Testis (tissue), 3 donors: ENCODE results near the gene RARA. TPM values are rescaled to one million over a fixed set of nuclear protein-coding genes. Genes with fewer than 3 reads are reported as not detected.

ENCODE experiments used
- DNase-seq: peaks from one replicate; pipeline ENCODE4 v3.0.0-alpha.2; 2019
- H3K27ac ChIP-seq, 2 donors: fragments of 200-600 bp; sonication (generic); one replicate each; pipeline ENCODE4 v1.5.1; 2019
- H3K27me3 ChIP-seq: fragments of 200-600 bp; sonication (generic); one replicate; pipeline ENCODE4 v1.5.1; 2019
- H3K36me3 ChIP-seq: fragments of 200-600 bp; sonication (generic); one replicate; pipeline ENCODE4 v1.5.1; 2017; ENCODE audit warnings: low read depth; ENCODE audit errors: missing control alignments
- H3K4me1 ChIP-seq: fragments of 200-600 bp; sonication (generic); one replicate; pipeline ENCODE4 v1.5.1; 2019
- H3K4me3 ChIP-seq, 2 donors: fragments of 200-600 bp; sonication (generic); one replicate each; pipeline ENCODE4 v1.5.1; 2017 to 2019
- H3K9me3 ChIP-seq: fragments of 200-600 bp; sonication (generic); one replicate; pipeline ENCODE4 v1.5.1; 2017
- CTCF ChIP-seq, 3 experiments: fragments of 450-650 bp in 2 of 3; fragments of 200-600 bp in 1 of 3; sonication (generic) in 1 of 3; IDR thresholded peaks; one replicate each; pipeline ENCODE4 v1.5.1; 2016 to 2019; ENCODE audit warnings: antibody characterized with exemption in 3 of 3, mild to moderate bottlenecking in 2 of 3, moderate library complexity in 1 of 3
- POLR2A ChIP-seq: fragments of 450-650 bp; IDR thresholded peaks from one replicate; pipeline ENCODE4 v1.6.1; 2017; ENCODE audit warnings: antibody characterized with exemption, mild to moderate bottlenecking, moderate library complexity
- WGBS, 2 donors: methylation state at CpG; one replicate each; pipeline ENCODE4 v1.1.5; 2018; 5-methylcytosine and 5-hydroxymethylcytosine counted together
- intact Hi-C: fragments of 100-400 bp; cut with DNase I; formaldehyde crosslinking; loops from one replicate; pipeline ENCODE4 v1.15.1; 2023; ENCODE audit warnings: low total_unique reads
- polyA plus RNA-seq: library from polyadenylated mRNA; stranded (reverse); fragments of 350-450 nt; fragmentation: Illumina TruSeq; extraction: RNeasy Lipid Tissue Mini Kit (QIAGEN cat#74804); gene quantifications from one replicate; pipeline ENCODE4 v1.2.3, GENCODE V29; 2014; ENCODE audit warnings: low read depth, low replicate concordance; ENCODE audit not compliant: insufficient read depth
- total RNA-seq, 2 donors: library from RNA; depleted of rRNA; stranded (reverse); fragments of >200 nt; gene quantifications; one replicate each; pipeline ENCODE4 v1.2.3, GENCODE V29; 2016

Gene RARA
- total and polyA plus RNA-seq, 3 donors from 2014 or later: 49.8 to 66.0 (median 65.5) TPM

- Histone ChIP-seq H3K9me3 (no peaks in the 10 kb centered on the region), H3K4me3 (no peak overlapping the region), H3K36me3 (no peaks in the 10 kb centered on the region), H3K27ac (peak overlapping the region in 1 of 2 donors; percentile 97), H3K4me1 (peaks cover 83% of the 10 kb centered on the region), H3K27me3 (no peaks in the 10 kb centered on the region)
- DNase-seq: no peak
- no peak for TF ChIP-seq POLR2A
- TF ChIP-seq CTCF (IDR thresholded peaks at IDR 0.05): no peak
- intact Hi-C loops: no loop called here
- WGBS, 2 donors: 39 to 49% methylated on average over 5 of the region's 5 CpGs
Measured at GRCh38 chr17:40348136-40348504, 39.1 kb downstream of the RARA start.

- Histone ChIP-seq H3K9me3 (no peaks in the 10 kb centered on the region), H3K36me3 (no peaks in the 10 kb centered on the region), H3K27me3 (no peaks in the 10 kb centered on the region), H3K27ac (peak overlapping the region in 1 of 2 donors; percentile 97), H3K4me1 (peaks cover 76% of the 10 kb centered on the region), H3K4me3 (no peak overlapping the region)
- WGBS, 2 donors: 32 to 58% methylated on average over 7 to 17 of the region's 17 CpGs
- DNase-seq: no peak
- intact Hi-C loops: no loop called here
- no peak for TF ChIP-seq POLR2A
- TF ChIP-seq CTCF (IDR thresholded peaks at IDR 0.05): no peak
Measured at GRCh38 chr17:40348562-40349476, 39.8 kb downstream of the RARA start.

GRCh38 chr17:40349477-40349894 lies 40.5 kb downstream of the RARA start:
- TF ChIP-seq CTCF (IDR thresholded peaks at IDR 0.05): no peak
- no peak for TF ChIP-seq POLR2A
- H3K27ac ChIP-seq: peak overlapping the region in 1 of 2 donors; percentile 97
- DNase-seq: no peak
- H3K4me1 ChIP-seq: peaks cover 72% of the 10 kb centered on the region
- no peaks in the 10 kb centered on the region for H3K9me3 ChIP-seq
- H3K27me3 ChIP-seq: no peaks in the 10 kb centered on the region
- intact Hi-C loops: no loop called here
- H3K36me3 ChIP-seq: no peaks in the 10 kb centered on the region
- WGBS, 2 donors: 41 to 63% methylated on average over 3 to 10 of the region's 10 CpGs
- H3K4me3 ChIP-seq: no peak overlapping the region

GRCh38 chr17:40349895-40350688 lies 41.1 kb downstream of the RARA start:
- no peaks in the 10 kb centered on the region for H3K36me3 ChIP-seq
- intact Hi-C loops: loop anchor here (5.0 kb wide), 1 partner anchor 48 kb away; no protein-coding TSS in a partner anchor
- H3K27me3 ChIP-seq: no peaks in the 10 kb centered on the region
- H3K9me3 ChIP-seq: no peaks in the 10 kb centered on the region
- H3K4me1 ChIP-seq: peaks cover 71% of the 10 kb centered on the region
- H3K4me3 ChIP-seq: no peak overlapping the region
- H3K27ac ChIP-seq: peak overlapping the region in 1 of 2 donors; percentile 97
- WGBS, 2 donors: 47 to 64% methylated on average over 17 to 19 of the region's 19 CpGs
- TF ChIP-seq CTCF (IDR thresholded peaks at IDR 0.05) (no peak), POLR2A (no peak)
- no peak for DNase-seq
